HG02642 (cell line): ENCODE measurements around the gene AGAP2.

ENCODE experiments used
- ATAC-seq: cut with Tn5 transposase; IDR thresholded peaks from one replicate; pipeline ENCODE4 v1.9.1; 2021; ENCODE audit warnings: mild to moderate bottlenecking; ENCODE audit not compliant: unreplicated experiment, poor library complexity

Gene AGAP2

GRCh38 chr12:57769594-57769993, 31.1 kb upstream of the AGAP2 start:
- no peak for ATAC-seq

- ATAC-seq: no peak
Observed at GRCh38 chr12:57767876-57768275, 29.3 kb upstream of the AGAP2 start.

GRCh38 chr12:57767305-57767698, 28.8 kb upstream of the AGAP2 start:
- no peak for ATAC-seq

DNA sequence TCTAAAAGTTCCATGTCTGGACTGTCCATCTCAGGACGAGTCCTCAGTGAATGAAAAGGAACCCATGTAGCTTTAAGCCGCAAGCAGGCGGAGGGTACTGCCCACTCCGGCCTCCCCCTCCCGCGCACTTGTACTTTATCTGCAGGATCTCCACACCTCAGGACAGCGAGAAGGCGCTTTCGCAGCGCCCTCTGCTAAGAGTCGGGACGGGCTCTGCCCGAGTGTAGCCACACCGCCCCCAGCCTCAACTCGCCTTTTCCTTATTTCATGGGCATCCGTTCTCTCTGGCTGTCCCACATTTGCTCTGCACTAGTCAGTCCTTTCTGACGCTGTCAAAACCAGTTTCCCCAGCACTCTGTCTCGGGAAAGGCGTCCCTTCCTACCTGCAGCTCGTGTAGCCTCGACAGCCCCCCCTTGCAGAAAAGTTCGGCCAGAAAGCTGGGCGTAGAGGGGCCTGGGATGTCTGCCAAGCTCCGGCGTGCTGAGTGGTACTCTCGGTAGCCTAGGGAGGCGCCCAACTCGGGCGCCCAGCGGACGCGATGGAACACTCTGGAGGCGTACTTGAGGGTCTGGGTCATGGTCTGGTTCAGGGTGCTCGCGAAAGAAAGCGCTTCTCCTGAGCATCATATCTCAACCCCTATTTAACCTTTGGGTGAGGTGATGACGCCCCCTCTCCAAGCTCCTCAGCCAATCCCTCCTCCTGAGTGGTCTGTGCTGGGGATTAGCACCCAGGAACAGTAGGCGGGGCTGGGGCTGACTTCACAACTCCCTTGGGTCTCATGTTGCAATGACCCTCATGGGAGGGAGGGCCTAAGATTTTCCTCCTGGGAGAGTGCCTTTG, 28.1 kb upstream of the AGAP2 start, which contains the start of gene CYP27B1:
Gene CYP27B1, minus strand, starts transcription at position 615 of the 841 bp plus-strand sequence. Its CDS starts 37 bp downstream, at position 578.
- ATAC-seq: no peak

DNA sequence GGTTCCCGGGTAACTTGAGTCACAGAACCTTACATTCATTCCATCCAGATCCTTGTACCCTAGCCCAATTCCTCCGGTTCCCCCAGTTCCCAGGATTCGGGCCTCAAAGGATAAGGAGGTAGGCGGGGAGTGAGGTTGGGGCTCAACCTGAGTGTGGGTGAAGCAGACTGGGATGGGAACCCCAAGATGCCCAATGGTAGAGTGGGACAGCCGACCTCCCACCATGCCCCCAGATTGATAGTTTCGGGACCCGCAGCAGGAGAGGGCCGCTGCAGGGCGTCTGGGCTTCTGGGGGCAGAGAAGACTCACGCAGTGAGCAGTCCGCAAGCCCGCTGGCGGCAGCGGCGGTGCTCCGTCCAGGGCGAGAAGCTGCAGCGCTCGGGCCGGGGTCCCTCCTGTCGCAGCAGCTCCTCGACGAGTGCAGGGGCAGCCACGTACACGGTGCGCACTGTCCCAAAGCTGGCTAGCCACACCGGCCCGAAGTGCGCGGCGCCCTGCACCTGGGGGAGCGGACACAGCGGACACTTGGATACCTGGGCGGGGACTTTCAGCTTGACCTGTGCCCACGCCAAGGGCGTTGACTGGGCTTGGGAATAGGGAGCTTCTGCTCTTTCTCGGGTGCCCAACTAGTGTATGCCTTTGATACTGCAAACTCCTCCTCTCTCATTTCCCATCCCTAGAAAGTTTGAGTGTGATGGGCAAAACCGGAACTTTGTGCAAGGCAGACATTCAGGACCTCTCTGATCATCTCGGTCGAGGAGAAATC, 27.3 kb upstream of the AGAP2 start:
- no peak for ATAC-seq

- ATAC-seq: peak; percentile 62
Observed at GRCh38 chr12:57765003-57765697, 26.6 kb upstream of the AGAP2 start.

GRCh38 chr12:57764662-57765002, 26.1 kb upstream of the AGAP2 start:
- ATAC-seq: peak; percentile 3

GRCh38 chr12:57763881-57764661, 25.5 kb upstream of the AGAP2 start:
- ATAC-seq: no peak

DNA sequence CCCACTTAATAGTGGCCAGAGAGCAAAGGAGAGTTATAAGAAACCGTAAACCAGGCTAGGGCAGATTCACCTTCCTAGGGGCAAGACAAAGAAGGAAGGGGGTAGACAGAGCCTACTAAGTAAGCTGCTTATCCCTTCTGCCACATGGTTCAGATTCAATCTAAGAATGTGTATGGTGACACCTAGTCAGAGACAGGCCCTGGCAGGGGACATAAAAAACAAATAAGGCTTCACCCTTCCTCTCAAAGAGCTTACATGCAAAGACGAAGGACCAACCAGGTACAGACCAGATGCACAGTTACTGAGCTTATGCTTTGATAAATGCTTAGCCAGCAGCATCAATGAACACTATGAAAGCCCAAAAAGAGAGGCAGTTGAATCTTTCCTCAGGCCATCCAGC, 23.9 kb upstream of the AGAP2 start:
- no peak for ATAC-seq

DNA sequence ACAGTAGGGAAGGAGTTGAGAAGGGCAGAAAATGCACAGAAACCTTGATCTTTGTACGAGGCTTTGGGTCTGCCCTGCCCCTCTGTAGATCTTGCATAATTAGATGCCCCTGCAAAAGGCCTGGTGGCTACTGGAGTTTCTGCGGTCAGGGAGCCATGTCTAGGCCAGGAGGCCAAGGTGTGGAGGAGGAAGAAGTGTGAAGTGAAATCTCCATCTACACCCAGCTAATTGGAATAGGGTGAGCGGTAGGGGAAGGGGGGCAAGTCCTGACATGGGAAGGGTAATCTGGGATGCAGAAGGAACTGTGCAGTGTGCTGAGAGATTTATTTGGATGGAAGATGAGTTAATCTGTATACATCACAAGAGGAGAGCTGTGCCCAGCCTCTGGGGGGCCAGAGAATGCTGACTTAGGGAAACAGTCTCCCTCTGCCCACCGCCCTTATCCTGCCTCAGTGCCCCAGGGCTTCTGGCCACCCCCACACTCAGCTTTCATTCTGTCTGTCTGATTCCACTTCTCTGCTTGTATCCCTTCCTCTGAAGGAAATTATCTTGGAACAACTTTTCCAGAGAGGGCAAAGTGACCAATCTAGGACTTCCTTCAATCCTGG, 23.0 kb upstream of the AGAP2 start:
- no peak for ATAC-seq

- no peak for ATAC-seq
Observed at GRCh38 chr12:57760347-57760982, 21.9 kb upstream of the AGAP2 start.

- no peak for ATAC-seq
Observed at GRCh38 chr12:57759360-57759980, 20.9 kb upstream of the AGAP2 start.

- ATAC-seq: no peak
Observed at GRCh38 chr12:57758552-57759359, 20.2 kb upstream of the AGAP2 start.

GRCh38 chr12:57757771-57758170, 19.2 kb upstream of the AGAP2 start:
- no peak for ATAC-seq

DNA sequence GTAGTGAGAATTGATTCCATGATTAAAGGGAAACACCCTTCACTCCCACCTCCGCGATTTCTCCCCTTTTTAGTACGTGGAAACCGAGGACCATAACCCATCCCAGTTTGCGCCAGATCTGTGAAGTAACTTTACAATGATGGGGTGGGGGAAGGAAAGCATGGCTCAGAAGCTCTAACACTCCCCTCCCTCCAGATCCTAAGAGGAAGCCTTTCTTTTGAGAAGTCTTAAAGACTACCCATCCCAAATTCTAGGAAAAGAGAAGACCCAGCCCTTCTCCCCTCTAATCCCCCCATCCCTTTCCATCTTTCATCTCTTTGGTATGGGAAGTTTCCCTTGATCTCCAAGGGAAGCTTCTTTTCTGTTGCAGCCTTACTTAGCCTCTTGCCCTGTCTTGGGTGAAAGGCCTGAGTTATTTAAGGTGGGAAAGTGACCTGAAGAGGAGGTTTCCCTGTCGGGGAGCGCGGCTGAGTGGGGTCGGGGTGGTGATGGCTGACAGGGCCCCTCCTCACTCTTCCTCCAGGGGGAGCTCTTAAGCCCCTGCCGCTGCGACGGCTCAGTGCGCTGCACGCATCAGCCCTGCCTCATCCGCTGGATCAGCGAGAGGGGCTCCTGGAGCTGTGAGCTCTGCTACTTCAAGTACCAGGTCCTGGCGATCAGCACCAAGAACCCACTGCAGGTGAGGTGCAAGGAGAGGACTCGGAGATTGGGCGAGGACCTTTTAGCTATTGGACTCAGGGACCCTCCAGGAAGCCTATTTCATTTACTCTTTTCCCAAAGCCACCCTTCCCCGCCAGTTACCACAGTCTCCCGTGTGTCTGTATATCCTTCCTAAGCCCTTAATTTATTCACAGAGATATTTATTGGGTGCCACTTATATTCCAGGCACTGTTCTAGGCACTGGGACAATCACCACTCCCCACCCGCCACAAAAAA, 18.1 kb upstream of the AGAP2 start:
- ATAC-seq: peak; percentile 16

- ATAC-seq: no peak
Observed at GRCh38 chr12:57755454-57756372, 17.2 kb upstream of the AGAP2 start.
